ENCODE measurements around the gene GPC6.

GPC6 gene

GRCh38 chr13:93753639-93754038 is 527.0 kb downstream of the GPC6 start:
- DNase-seq, result no peak

DNA sequence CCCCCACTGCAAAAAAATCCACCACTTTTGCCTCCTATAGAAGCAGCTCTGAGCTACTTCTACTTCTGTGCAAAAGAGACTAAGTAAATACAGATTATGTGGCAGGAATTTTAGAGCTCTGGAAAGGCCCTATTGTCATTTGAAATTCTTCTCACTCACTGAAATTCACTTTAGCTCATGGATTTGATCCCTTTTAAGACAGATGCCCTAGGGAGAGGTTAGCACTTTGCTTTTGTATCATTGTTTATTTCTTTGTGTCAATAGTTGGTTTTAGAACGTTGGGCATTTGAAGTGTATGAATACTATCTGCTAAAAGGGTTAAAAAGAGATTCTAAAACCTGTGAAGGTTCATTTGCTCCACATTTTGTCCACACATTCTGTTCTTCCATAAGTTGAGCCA is 528.7 kb downstream of the GPC6 start:
- no peak for DNase-seq

DNA sequence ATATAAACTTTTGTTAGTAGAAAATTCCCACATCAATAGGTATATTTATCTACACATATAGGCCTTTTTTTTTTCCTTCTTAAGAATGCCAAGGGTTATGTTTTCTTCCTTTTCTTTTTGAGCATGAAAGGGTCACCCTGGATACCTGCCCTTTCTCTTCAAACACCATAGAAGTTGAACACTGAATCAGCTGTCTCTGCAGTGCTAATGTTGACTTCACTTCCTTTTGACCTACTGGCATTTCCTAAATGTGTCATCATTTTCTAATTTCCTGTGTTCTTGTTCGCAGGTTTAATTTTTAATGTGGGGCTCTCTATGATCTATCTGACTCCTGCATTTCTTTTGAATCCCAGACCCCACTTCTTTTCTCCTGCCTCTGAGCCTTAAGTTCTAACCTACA is 532.0 kb downstream of the GPC6 start:
- DNase-seq, result no peak

GRCh38 chr13:93762708-93763426 is 536.3 kb downstream of the GPC6 start:
- DNase-seq, result no peak

DNA sequence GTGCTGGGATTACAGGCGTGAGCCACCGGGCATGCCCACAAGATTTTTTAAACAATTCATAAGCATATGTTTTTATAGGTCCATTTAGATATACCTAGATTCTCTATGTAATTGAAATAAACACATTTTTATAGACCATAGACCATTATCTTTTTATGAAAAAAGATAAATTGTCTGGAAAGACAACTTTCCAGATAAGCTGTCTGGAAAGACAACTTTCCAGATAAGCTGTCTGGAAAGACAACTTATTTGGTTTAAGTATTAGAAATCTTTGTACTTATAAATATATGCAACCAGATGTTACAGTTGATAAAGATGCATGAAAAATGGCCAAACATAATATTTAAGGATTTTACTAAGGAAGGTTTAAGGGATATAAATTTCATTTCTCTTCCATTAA is 538.5 kb downstream of the GPC6 start:
- DNase-seq, result no peak

DNA sequence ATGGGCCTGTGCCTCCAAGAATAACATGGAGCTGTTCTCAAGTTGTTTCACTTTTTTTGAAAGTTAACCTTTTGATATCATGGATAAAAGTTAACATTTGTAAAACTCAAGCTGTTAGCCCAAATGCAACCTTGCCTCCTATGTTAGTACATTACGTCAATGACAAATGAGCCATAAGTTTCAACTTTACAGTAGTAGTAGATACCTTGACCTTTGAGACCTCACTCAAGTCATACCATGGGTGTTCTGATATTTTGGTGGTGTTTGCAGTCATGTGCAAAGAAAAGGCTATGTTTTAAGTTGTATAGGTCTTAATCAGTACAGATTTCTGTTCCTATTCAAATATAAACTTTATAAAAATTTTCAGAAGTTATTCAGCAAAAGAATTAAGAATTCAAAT is 539.2 kb downstream of the GPC6 start:
- no peak for DNase-seq

DNA sequence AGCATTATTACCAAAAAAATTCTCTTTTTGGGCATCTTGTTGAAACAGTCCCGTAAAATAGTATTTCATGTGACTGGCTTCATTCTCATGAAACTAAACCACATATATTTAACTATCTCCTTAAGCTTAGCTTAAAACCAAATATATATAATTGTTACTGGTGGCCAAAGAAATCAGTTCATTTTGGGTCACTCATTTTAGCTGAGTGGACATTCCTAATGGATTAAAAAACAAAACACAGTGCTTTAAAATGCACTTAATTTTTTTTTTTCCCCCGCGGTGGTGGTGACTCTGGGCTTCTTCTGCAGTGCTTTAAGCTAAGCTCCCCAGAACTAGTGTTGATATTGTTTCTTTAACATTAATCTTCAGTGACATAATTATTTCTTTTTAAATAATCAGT is 540.1 kb downstream of the GPC6 start:
- no peak for DNase-seq

DNA sequence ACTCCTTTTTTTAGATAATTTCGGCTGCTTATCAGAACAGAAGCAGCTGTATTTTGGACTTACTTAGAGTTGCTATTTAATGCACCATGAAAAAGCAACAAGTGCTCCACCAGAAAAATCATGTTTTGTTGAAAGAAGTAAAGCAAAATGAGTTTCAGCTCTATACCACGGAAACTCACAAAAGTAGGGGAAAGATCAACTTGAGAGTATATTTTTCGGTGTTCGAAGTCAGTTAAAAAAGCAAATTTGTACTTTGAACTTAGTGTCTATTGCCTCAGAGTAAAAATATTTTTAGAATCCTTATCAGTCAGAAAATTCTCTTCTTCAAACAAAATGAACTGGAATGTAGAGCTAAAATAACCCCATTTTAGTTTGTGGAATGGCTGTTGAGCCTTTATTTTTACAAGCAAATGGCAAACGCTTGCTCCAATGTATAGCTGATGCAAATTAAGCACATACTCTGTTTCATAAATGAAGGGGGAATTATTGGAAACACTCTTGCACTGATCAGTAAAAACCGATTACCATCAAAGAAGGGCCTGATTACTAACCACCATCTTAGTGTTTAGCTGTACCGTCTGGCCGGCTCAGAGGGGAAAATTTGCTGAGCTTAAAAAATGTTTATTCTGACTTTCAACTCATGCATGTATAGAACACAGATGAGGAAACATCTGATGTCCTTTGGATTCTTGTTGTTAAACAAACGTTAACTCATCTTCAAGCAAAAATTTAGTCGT is 540.7 kb downstream of the GPC6 start:
- no peak for DNase-seq

GRCh38 chr13:93767917-93768409 is 541.4 kb downstream of the GPC6 start:
- DNase-seq, result no peak

DNA sequence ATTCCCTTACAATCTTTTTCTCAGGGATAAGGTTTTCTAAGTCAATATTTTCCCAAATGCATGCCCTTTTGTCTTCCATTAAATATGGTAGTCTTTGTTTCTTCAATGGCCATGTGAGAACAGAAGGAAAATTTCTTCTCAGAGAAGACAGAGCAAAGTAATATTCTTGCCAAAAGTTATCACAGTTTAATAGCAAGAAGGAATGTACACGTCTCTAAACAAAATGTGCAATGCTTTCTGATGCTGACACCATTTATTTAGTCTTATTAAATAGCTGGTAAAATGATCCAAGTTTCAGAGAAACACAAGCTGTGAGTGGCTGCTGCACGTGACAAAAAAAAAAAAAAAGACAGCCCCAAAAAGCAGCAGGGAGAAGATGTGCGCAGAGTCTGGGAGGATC is 542.5 kb downstream of the GPC6 start:
- no peak for DNase-seq

GRCh38 chr13:93769607-93770006 is 543.0 kb downstream of the GPC6 start:
- no peak for DNase-seq

DNA sequence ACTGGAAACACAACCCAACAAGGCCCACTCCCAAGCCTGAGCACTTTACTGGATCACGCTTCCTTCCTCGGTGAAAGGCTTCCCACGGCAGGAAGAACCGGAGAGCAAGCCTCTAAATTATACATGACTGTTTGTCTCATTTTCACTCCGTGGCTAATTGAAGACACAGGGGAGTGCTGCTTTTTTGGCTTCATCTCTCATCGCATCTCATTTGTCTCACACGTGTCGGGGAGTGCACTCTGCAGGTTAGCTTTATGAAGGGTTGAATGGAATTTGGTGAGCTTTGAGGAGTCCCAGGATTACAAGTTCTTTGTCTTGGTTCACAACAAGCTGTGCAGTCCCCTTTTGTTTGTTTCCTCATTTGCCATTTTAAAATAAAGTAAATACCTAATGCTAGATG is 544.6 kb downstream of the GPC6 start:
- peak; percentile 61 for DNase-seq

DNA sequence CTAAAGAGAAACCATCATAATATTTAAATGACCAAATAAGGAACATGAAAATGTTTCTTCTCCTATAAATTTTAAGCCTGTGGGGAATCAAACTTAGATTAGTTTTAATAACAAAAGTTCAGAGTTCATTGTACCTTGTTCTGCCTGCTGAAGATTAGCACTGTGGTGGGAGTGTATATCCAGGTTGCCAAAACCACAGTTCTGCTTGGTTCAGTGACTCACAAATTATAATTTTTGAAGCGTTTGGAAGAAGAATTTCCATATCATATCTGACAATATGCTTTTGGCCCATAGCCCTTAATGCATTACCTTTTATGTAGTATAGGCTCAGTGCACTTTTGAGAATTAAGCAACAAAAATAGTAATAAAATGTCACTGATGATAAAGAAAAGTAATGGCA is 545.2 kb downstream of the GPC6 start:
- no peak for DNase-seq

GRCh38 chr13:93774506-93774905 is 547.9 kb downstream of the GPC6 start:
- DNase-seq, result no peak

GRCh38 chr13:93775027-93775426 is 548.4 kb downstream of the GPC6 start:
- no peak for DNase-seq

- no peak for DNase-seq
Observed at GRCh38 chr13:93775507-93776108, 549.0 kb downstream of the GPC6 start.

DNA sequence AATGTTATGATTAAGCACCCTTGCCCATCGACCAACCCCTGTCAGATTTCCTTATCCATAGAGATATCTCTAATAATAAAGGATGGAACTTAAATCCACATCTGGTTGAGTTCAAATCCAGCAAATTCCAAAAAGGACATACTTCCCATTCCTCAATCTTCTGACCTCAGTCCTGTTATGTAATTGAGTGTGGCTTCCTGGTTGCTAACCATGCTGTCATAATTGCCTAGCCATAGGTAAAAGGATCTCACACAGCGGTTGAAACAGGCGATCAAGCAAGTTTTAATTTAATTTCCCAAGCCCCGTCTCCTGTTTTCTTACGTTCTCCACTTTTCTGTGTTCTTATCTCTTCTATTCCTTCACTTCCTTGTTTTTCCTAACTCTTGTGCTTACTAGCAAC is 550.3 kb downstream of the GPC6 start:
- DNase-seq, result no peak

- no peak for DNase-seq
Observed at GRCh38 chr13:93777504-93777903, 550.9 kb downstream of the GPC6 start.

DNA sequence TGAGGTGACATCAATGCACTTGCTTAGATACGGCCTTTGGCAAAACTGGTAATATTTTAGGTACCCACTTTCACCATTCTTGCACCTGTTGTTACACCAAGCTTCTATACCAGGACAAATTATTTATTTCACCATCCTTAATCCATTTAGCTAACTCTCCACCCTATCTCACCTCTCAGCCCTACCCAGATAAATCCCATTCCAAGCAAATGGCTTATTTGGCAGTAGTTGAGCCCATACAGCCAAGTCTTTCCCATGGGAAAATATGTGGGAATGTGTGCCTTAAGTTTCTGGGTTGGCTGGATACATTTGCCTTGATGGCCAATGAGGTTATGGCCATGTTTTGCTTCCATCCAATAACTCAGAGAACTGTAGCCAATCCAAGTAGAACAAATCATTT is 551.9 kb downstream of the GPC6 start:
- DNase-seq, result no peak

DNA sequence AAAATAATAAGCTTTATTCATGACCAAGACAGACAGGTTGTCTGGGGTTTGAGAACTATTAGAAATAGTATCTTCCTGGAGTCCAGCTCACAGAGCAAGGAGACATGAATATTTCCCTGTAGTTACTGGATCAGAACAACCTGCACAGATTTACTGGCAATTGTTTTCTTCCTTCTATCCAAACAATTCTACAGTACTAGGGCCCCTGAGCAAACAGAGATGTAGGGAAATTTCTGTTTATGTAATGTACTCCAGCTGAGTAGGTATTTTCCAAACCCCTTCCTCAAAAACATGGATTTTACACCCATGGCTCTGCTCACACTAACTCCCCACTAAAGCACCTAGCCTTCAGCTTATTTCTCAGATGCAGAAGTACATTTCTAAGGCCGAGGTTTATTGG is 557.6 kb downstream of the GPC6 start:
- DNase-seq, result no peak

DNA sequence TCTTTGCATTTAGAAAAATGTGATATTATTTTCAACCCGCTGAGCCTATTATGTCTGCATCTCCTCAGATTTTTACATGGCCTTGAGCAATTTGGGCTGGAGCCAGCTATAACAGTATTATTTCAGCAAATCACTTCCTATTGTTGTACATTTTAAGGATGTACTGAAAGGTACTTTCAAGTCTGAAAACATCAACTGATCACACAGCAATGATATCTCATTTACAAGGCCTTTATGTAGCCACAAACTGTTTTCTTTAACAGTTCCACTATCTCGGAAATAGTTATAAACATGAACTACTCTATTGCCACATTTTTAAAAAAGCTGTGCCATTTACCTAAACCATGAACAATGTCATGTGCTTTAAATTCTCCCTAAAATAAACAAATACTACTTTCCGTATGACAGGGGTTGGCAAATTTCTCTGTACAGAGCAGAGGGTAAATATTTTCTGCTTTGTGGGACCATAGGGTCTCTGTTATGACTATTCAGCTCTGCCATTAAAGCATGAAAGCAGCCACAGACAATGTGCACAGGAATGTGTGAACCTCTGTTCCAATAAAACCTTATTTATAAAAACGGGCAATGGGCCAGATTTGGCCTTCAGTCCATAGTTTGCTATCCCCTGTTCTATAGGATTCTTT is 560.4 kb downstream of the GPC6 start:
- DNase-seq, result peak; percentile 48

GRCh38 chr13:93788456-93788855 is 561.8 kb downstream of the GPC6 start:
- no peak for DNase-seq

- no peak for DNase-seq
Observed at GRCh38 chr13:93789058-93789457, 562.5 kb downstream of the GPC6 start.

Measured in eye (tissue), 1 donor.